ENCODE data around the gene SLFNL1. TPM values are rescaled to one million over a fixed set of nuclear protein-coding genes. Genes with fewer than 3 reads are reported as not detected.

SLFNL1 gene
- total and polyA plus RNA-seq, 2 donors (not counting 1 experiment from before 2014, with no cell fraction given), result 0.18 to 1.2 TPM

- H3K9me3 ChIP-seq (ENCODE audit: control extremely low read depth in 1 of 3, control insufficient read depth in 2 of 3, insufficient read depth in 1 of 3, low read length in 2 of 3), result peaks cover 0 to 4% (median 0%) of the 10 kb centered on the region in 3 donors
- no peak overlapping the region for H3K9ac ChIP-seq (ENCODE audit: low read length)
- no peak overlapping the region for H3K4me3 ChIP-seq (ENCODE audit: control extremely low read depth in 1 of 5, extremely low read depth in 1 of 5, insufficient read depth in 1 of 5, low read depth in 2 of 5, low read length in 4 of 5)
- peaks cover 0 to 32% of the 10 kb centered on the region in 2 experiments for H3K36me3 ChIP-seq (replicated peaks in 1 of 2; ENCODE audit: control extremely low read depth in 1 of 2, control insufficient read depth in 1 of 2, extremely low read depth in 1 of 2, insufficient read depth in 2 of 2, low read length in 1 of 2)
- no peaks in the 10 kb centered on the region for H3K27me3 ChIP-seq (replicated peaks in 1 of 4; ENCODE audit: control extremely low read depth in 1 of 4, control insufficient read depth in 3 of 4, insufficient read depth in 4 of 4, low read length in 3 of 4)
- ATAC-seq (ENCODE audit: low read depth) (no peak), DNase-seq (no peak)
- peaks cover 29% of the 10 kb centered on the region for H3K4me1 Mint-ChIP-seq
- no peak overlapping the region for H3K27ac ChIP-seq (ENCODE audit: low read length in 2 of 2)
- peaks cover 6 to 15% of the 10 kb centered on the region in 2 donors for H3K4me1 ChIP-seq (ENCODE audit: control insufficient read depth in 2 of 2, insufficient read depth in 2 of 2, low read length in 2 of 2)
- ChIA-PET CTCF (interaction anchor here (1.3 kb wide), 1 partner anchor 11 kb away, joined by 5 read pairs; no protein-coding TSS in a partner anchor), POLR2A (no interaction called here)
- peak overlapping the region; percentile 41 for H3K4me2 ChIP-seq (replicated peaks; ENCODE audit: low read depth, low read length, poor library complexity, severe bottlenecking)
- 23% methylated on average over 8 of the region's 8 CpGs for WGBS (ENCODE audit: insufficient coverage)
- H3K79me2 ChIP-seq (ENCODE audit: control insufficient read depth, insufficient read depth, low read length), result no peaks in the 10 kb centered on the region
- H3K4me3 Mint-ChIP-seq, result peak overlapping the region; percentile 4
- no peaks in the 10 kb centered on the region for H4K20me1 ChIP-seq (ENCODE audit: control insufficient read depth, insufficient read depth, low read length, poor library complexity, severe bottlenecking)
- intact Hi-C loops (cut with micrococcal nuclease), result no loop called here
- H3K27me3 Mint-ChIP-seq, result no peaks in the 10 kb centered on the region
- peak overlapping the region; percentile 30 for H2AFZ ChIP-seq (ENCODE audit: insufficient read depth, low read depth, low read length, poor library complexity, severe bottlenecking)
- no peaks in the 10 kb centered on the region for H3K9me3 Mint-ChIP-seq (ENCODE audit: insufficient read depth)
- H3K27ac Mint-ChIP-seq, result peak overlapping the region; percentile 56
- TF ChIP-seq CTCF (IDR thresholded peaks at IDR 0.05) (no peak), EZH2 (IDR thresholded peaks at IDR 0.05; ENCODE audit: borderline replicate concordance, insufficient read depth, low read depth, low read length, poor library complexity, severe bottlenecking) (no peak)
Observed at GRCh38 chr1:41014871-41015270, 6.7 kb downstream of the SLFNL1 start.

- H3K4me3 ChIP-seq (ENCODE audit: control extremely low read depth in 1 of 5, extremely low read depth in 1 of 5, insufficient read depth in 1 of 5, low read depth in 2 of 5, low read length in 4 of 5), result no peak overlapping the region
- intact Hi-C loops (cut with micrococcal nuclease), result no loop called here
- CTCF ChIA-PET, result no interaction called here
- Mint-ChIP-seq H3K4me3 (no peak overlapping the region), H3K27me3 (no peaks in the 10 kb centered on the region), H3K9me3 (ENCODE audit: insufficient read depth) (no peaks in the 10 kb centered on the region), H3K4me1 (peaks cover 24% of the 10 kb centered on the region), H3K27ac (no peak overlapping the region)
- no peak overlapping the region for H3K9ac ChIP-seq (ENCODE audit: low read length)
- peaks cover 0 to 4% (median 0%) of the 10 kb centered on the region in 3 donors for H3K9me3 ChIP-seq (ENCODE audit: control extremely low read depth in 1 of 3, control insufficient read depth in 2 of 3, insufficient read depth in 1 of 3, low read length in 2 of 3)
- no peak overlapping the region for H3K4me2 ChIP-seq (replicated peaks; ENCODE audit: low read depth, low read length, poor library complexity, severe bottlenecking)
- DNase-seq (no peak), ATAC-seq (ENCODE audit: low read depth) (no peak)
- H4K20me1 ChIP-seq (ENCODE audit: control insufficient read depth, insufficient read depth, low read length, poor library complexity, severe bottlenecking), result no peaks in the 10 kb centered on the region
- 81% methylated on average over 7 of the region's 7 CpGs for WGBS (ENCODE audit: insufficient coverage)
- peaks cover 6 to 15% of the 10 kb centered on the region in 2 donors for H3K4me1 ChIP-seq (ENCODE audit: control insufficient read depth in 2 of 2, insufficient read depth in 2 of 2, low read length in 2 of 2)
- peaks cover 2 to 42% of the 10 kb centered on the region in 2 experiments for H3K36me3 ChIP-seq (replicated peaks in 1 of 2; ENCODE audit: control extremely low read depth in 1 of 2, control insufficient read depth in 1 of 2, extremely low read depth in 1 of 2, insufficient read depth in 2 of 2, low read length in 1 of 2)
- no peak overlapping the region for H3K27ac ChIP-seq (ENCODE audit: low read length in 2 of 2)
- no peaks in the 10 kb centered on the region for H3K79me2 ChIP-seq (ENCODE audit: control insufficient read depth, insufficient read depth, low read length)
- H2AFZ ChIP-seq (ENCODE audit: insufficient read depth, low read depth, low read length, poor library complexity, severe bottlenecking), result no peak overlapping the region
- POLR2A ChIA-PET, result no interaction called here
- no peaks in the 10 kb centered on the region for H3K27me3 ChIP-seq (replicated peaks in 1 of 4; ENCODE audit: control extremely low read depth in 1 of 4, control insufficient read depth in 3 of 4, insufficient read depth in 4 of 4, low read length in 3 of 4)
- TF ChIP-seq CTCF (IDR thresholded peaks at IDR 0.05) (no peak), EZH2 (IDR thresholded peaks at IDR 0.05; ENCODE audit: borderline replicate concordance, insufficient read depth, low read depth, low read length, poor library complexity, severe bottlenecking) (no peak)
Observed at GRCh38 chr1:41013796-41014195, 7.7 kb downstream of the SLFNL1 start.

All from B cell (primary cell).